ENCODE results near the gene ITGAV. TPM values are rescaled to one million over a fixed set of nuclear protein-coding genes. Genes with fewer than 3 reads are reported as not detected.

The ITGAV gene
- total and polyA plus RNA-seq, 7 donors = 3.6 to 117 (median 67.1) TPM

GRCh38 chr2:186607660-186608324, 17.9 kb downstream of the ITGAV start:
- no peak for DNase-seq
- Histone ChIP-seq H3K27me3 (no peaks in the 10 kb centered on the region), H3K27ac (no peak overlapping the region), H3K4me1 (peaks cover 0 to 19% (median 13%) of the 10 kb centered on the region in 4 donors), H3K4me3 (no peak overlapping the region), H3K9me3 (no peaks in the 10 kb centered on the region), H3K36me3 (no peaks in the 10 kb centered on the region)
- WGBS, 2 donors = 95 to 97% methylated on average over 6 of the region's 6 CpGs
- intact Hi-C loops (cut with DNase I) = no loop called here
- TF ChIP-seq EP300 (IDR thresholded peaks at IDR 0.05) (no peak), POLR2A (IDR thresholded peaks at IDR 0.05) (no peak), CTCF (IDR thresholded peaks at IDR 0.05) (no peak), POLR2AphosphoS5 (IDR thresholded peaks at IDR 0.05) (no peak)

GRCh38 chr2:186610785-186611184, 20.9 kb downstream of the ITGAV start:
- intact Hi-C loops (cut with DNase I) = no loop called here

GRCh38 chr2:186611526-186611925, 21.7 kb downstream of the ITGAV start:
- TF ChIP-seq POLR2AphosphoS5 (IDR thresholded peaks at IDR 0.05) (no peak), EP300 (IDR thresholded peaks at IDR 0.05) (no peak)
- WGBS, 2 donors = 93% methylated on average over 2 of the region's 2 CpGs
- Histone ChIP-seq H3K4me3 (no peak overlapping the region), H3K27me3 (no peaks in the 10 kb centered on the region), H3K4me1 (peaks cover 0 to 9% (median 3%) of the 10 kb centered on the region in 4 donors), H3K9me3 (no peaks in the 10 kb centered on the region), H3K27ac (no peak overlapping the region), H3K36me3 (no peaks in the 10 kb centered on the region)
- intact Hi-C loops (cut with DNase I) = no loop called here
- no peak for DNase-seq

More at GRCh38 chr2:186610785-186611184, 20.9 kb downstream of the ITGAV start:
- Histone ChIP-seq H3K36me3 (no peaks in the 10 kb centered on the region), H3K9me3 (no peaks in the 10 kb centered on the region), H3K27ac (no peak overlapping the region), H3K4me1 (peaks cover 0 to 9% (median 3%) of the 10 kb centered on the region in 4 donors), H3K27me3 (no peaks in the 10 kb centered on the region), H3K4me3 (no peak overlapping the region)
- no peak for DNase-seq
- TF ChIP-seq EP300 (IDR thresholded peaks at IDR 0.05) (no peak), POLR2AphosphoS5 (IDR thresholded peaks at IDR 0.05) (no peak)
- WGBS, 2 donors = 88 to 90% methylated on average over 7 of the region's 7 CpGs

GRCh38 chr2:186612026-186612425, 22.2 kb downstream of the ITGAV start:
- intact Hi-C loops (cut with DNase I) = no loop called here
- Histone ChIP-seq H3K36me3 (no peaks in the 10 kb centered on the region), H3K4me1 (peaks cover 0 to 9% (median 4%) of the 10 kb centered on the region in 4 donors), H3K9me3 (no peaks in the 10 kb centered on the region), H3K27ac (no peak overlapping the region), H3K27me3 (no peaks in the 10 kb centered on the region), H3K4me3 (no peak overlapping the region)
- TF ChIP-seq POLR2AphosphoS5 (IDR thresholded peaks at IDR 0.05) (no peak), EP300 (IDR thresholded peaks at IDR 0.05) (no peak), CTCF (IDR thresholded peaks at IDR 0.05) (no peak), POLR2A (IDR thresholded peaks at IDR 0.05) (no peak)
- no peak for DNase-seq
- 91 to 95% methylated on average over 2 of the region's 2 CpGs for WGBS, 2 donors

- 57 to 58% methylated on average over 2 of the region's 2 CpGs for WGBS, 2 donors
- no peak overlapping the region for H3K4me3 ChIP-seq
- DNase-seq = no peak
- H3K36me3 ChIP-seq = no peaks in the 10 kb centered on the region
- no peak overlapping the region for H3K27ac ChIP-seq
- no peaks in the 10 kb centered on the region for H3K27me3 ChIP-seq
- H3K9me3 ChIP-seq = no peaks in the 10 kb centered on the region
- peaks cover 0 to 12% (median 5%) of the 10 kb centered on the region in 4 donors for H3K4me1 ChIP-seq
- no peak for TF ChIP-seq POLR2AphosphoS5 (IDR thresholded peaks at IDR 0.05)
- no peak for TF ChIP-seq EP300 (IDR thresholded peaks at IDR 0.05)
- no peak for TF ChIP-seq POLR2A (IDR thresholded peaks at IDR 0.05)
- TF ChIP-seq CTCF (IDR thresholded peaks at IDR 0.05) = no peak
- intact Hi-C loops (cut with DNase I) = no loop called here
Observed at GRCh38 chr2:186612555-186613440, 22.9 kb downstream of the ITGAV start.

Measured in sigmoid colon (tissue), 7 donors.